Heart left ventricle (tissue), 13 donors: ENCODE data around the gene MS4A10.

Source experiments
- POLR2A ChIP-seq, 2 donors: fragments of 450-650 bp; IDR thresholded peaks; one replicate each; pipeline ENCODE4 v1.6.1; 2017; ENCODE audit warnings: antibody characterized with exemption in 2 of 2, mild to moderate bottlenecking in 2 of 2, moderate library complexity in 2 of 2
- TF ChIP-seq, protein P1 (sequence below), 12 donors: fragments of 200-600 bp; sonication (generic) in 4 of 12; IDR thresholded peaks; one replicate each; pipeline versions ENCODE4 v1.5.0 to v1.8.0; 2018 to 2022; ENCODE audit warnings: antibody characterized with exemption in 12 of 12, mild to moderate bottlenecking in 5 of 12
- donor health status: ischemic (EF 13 %, LVEDD 7.1; RV severe dilation, severe dysfunction).
- donor health status: DM: no; HTN: yes; CAD: no.
- donor health status: DM: no; HTN: no; CAD: no.
- donor health status: ischemic (EF 25% LVEDD 6.9; RV normal size, moderate dysfunction).
- donor health status: ischemic (EF 25% LVEDD 5.7; RV mildly dilated, moderate dysfunction).
- donor health status: ischemic (EF 35%, LVEDD 5.7; RV mildly dilated, moderate dysfunction).
- donor health status: nonischemic (EF 11% LVEDD 7.7; RV severe dilation, severe dysfunction).
- donor health status: DM: yes; HTN: yes; CAD: no.
- donor health status: PGD.
- donor health status: ischemic (EF 29% LVEDD 5.4; RV normal size, mild dysfunction).
- donor health status: nonischemic (EF 23%, LVEDD 6.1; RV moderate dilation, normal function).

DNA sequence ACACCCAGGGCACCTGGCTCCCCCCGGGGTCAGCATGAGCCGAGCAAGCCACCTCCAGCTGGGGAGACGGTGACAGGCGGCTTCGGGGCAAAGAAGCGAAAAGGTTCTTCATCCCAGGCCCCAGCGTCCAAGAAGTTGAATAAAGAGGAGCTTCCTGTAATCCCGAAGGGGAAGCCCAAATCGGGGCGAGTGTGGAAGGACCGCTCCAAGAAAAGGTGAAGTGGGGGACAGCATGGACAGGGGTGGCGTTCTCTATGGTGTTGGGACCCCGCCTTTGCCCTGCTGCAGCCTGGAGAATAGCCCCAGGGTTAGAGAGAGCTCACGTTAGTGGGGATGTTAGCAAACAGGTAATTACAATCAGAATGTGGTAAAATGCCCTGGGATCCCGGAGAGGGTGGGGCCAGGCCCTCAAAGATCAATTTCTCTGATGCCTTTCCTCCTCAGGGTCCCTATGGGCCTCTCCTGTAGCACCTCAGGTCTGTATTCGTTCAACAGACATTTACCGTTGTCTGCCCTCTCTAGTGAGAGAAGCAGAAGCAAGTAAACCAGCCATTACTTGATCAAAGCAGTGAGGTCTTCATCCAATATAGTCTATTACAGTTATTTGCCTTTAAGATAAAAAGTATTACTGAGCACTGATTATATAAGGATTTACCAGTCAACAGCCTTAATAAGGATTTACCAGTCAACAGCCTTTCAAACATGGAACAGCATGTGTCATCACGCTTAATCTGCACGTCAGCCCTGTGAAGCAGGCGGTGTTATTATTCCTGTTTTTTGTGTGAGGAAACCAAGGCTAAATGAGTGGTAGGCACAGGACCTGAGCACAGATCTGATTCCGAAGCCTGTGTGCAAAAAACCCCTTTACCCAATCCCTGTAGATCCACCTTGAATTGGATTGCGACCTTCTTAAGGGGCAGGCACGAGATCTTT is 57.8 kb downstream of the MS4A10 start:
- TF ChIP-seq, protein P1, sequence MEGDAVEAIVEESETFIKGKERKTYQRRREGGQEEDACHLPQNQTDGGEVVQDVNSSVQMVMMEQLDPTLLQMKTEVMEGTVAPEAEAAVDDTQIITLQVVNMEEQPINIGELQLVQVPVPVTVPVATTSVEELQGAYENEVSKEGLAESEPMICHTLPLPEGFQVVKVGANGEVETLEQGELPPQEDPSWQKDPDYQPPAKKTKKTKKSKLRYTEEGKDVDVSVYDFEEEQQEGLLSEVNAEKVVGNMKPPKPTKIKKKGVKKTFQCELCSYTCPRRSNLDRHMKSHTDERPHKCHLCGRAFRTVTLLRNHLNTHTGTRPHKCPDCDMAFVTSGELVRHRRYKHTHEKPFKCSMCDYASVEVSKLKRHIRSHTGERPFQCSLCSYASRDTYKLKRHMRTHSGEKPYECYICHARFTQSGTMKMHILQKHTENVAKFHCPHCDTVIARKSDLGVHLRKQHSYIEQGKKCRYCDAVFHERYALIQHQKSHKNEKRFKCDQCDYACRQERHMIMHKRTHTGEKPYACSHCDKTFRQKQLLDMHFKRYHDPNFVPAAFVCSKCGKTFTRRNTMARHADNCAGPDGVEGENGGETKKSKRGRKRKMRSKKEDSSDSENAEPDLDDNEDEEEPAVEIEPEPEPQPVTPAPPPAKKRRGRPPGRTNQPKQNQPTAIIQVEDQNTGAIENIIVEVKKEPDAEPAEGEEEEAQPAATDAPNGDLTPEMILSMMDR (IDR thresholded peaks at IDR 0.05): no peak
- no peak for TF ChIP-seq POLR2A (IDR thresholded peaks at IDR 0.05)
